Testis (tissue), 2 donors: ENCODE data around the gene RXRA.

Experiments
- CTCF ChIP-seq, 3 experiments: fragments of 450-650 bp in 2 of 3; fragments of 200-600 bp in 1 of 3; sonication (generic) in 1 of 3; IDR thresholded peaks; one replicate each; pipeline ENCODE4 v1.5.1; 2016 to 2019; ENCODE audit warnings: antibody characterized with exemption in 3 of 3, mild to moderate bottlenecking in 2 of 3, moderate library complexity in 1 of 3
- POLR2A ChIP-seq: fragments of 450-650 bp; IDR thresholded peaks from one replicate; pipeline ENCODE4 v1.6.1; 2017; ENCODE audit warnings: antibody characterized with exemption, mild to moderate bottlenecking, moderate library complexity

- TF ChIP-seq CTCF (IDR thresholded peaks at IDR 0.05) = no peak
- no peak for TF ChIP-seq POLR2A
Measured at GRCh38 chr9:134477927-134478326, 151.7 kb downstream of the RXRA start.
